ENCODE measurements around the gene PALD1.

The PALD1 gene

GRCh38 chr10:70510904-70511303 lies 32.3 kb downstream of the PALD1 start:
- WGBS = 85% methylated on average over 6 of the region's 6 CpGs
- Histone ChIP-seq H3K36me3 (ENCODE audit: insufficient read depth, low read length) (no peaks in the 10 kb centered on the region), H3K27me3 (ENCODE audit: insufficient read depth, low read length) (no peaks in the 10 kb centered on the region), H3K4me1 (ENCODE audit: insufficient read depth, low read length) (peaks cover 30% of the 10 kb centered on the region; the same call in 1 of the 2 replicates), H3K27ac (ENCODE audit: low read depth, low read length) (no peak overlapping the region), H3K4me3 (ENCODE audit: low read length) (no peak overlapping the region), H3K9me3 (ENCODE audit: insufficient read depth, low read depth, low read length) (no peaks in the 10 kb centered on the region), H3K9ac (ENCODE audit: low read depth, low read length) (no peak overlapping the region)

DNA sequence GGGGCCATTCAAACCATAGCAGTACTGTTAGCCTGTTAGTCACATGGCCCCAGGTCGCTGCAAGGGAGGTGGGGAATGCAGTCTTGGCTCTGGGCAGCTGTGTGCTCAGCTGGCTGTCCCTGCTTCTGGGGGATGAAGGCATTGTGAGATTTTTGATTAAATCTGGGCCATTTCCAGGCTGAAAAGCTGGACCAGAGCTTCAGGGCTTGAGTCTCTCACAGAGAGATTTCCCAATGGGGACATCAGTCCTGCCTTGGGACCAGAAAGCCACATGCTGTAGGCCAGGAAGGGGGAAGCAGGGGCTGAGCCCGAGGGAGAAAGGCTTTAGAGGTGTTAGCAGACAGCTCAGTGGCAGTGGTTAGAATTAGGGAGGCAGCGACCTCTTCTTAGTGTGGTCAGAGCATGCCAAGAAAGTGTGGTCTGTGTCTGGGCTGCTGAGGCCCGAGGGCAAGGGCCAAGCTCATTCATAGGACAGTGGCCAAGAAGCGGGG lies 33.6 kb downstream of the PALD1 start:
- H3K27ac ChIP-seq (ENCODE audit: low read depth, low read length) = no peak overlapping the region
- H3K4me3 ChIP-seq (ENCODE audit: low read length) = no peak overlapping the region
- peaks cover 30% of the 10 kb centered on the region; the same call in 1 of the 2 replicates for H3K4me1 ChIP-seq (ENCODE audit: insufficient read depth, low read length)
- no peaks in the 10 kb centered on the region for H3K9me3 ChIP-seq (ENCODE audit: insufficient read depth, low read depth, low read length)
- H3K27me3 ChIP-seq (ENCODE audit: insufficient read depth, low read length) = no peaks in the 10 kb centered on the region
- no peaks in the 10 kb centered on the region for H3K36me3 ChIP-seq (ENCODE audit: insufficient read depth, low read length)
- 85% methylated on average over 5 of the region's 5 CpGs for WGBS
- no peak overlapping the region for H3K9ac ChIP-seq (ENCODE audit: low read depth, low read length)

- Histone ChIP-seq H3K4me1 (ENCODE audit: insufficient read depth, low read length) (peaks cover 23% of the 10 kb centered on the region; the same call in 1 of the 2 replicates), H3K36me3 (ENCODE audit: insufficient read depth, low read length) (no peaks in the 10 kb centered on the region), H3K9me3 (ENCODE audit: insufficient read depth, low read depth, low read length) (no peaks in the 10 kb centered on the region), H3K27ac (ENCODE audit: low read depth, low read length) (no peak overlapping the region; the same call in 1 of the 2 replicates), H3K9ac (ENCODE audit: low read depth, low read length) (no peak overlapping the region), H3K4me3 (ENCODE audit: low read length) (no peak overlapping the region), H3K27me3 (ENCODE audit: insufficient read depth, low read length) (no peaks in the 10 kb centered on the region)
- 30% methylated on average over 14 of the region's 14 CpGs for WGBS
Measured at GRCh38 chr10:70513848-70514309, 35.3 kb downstream of the PALD1 start.

GRCh38 chr10:70514591-70514990 lies 36.0 kb downstream of the PALD1 start:
- Histone ChIP-seq H3K36me3 (ENCODE audit: insufficient read depth, low read length) (no peaks in the 10 kb centered on the region), H3K9me3 (ENCODE audit: insufficient read depth, low read depth, low read length) (no peaks in the 10 kb centered on the region), H3K4me3 (ENCODE audit: low read length) (no peak overlapping the region), H3K27ac (ENCODE audit: low read depth, low read length) (no peak overlapping the region), H3K9ac (ENCODE audit: low read depth, low read length) (no peak overlapping the region), H3K27me3 (ENCODE audit: insufficient read depth, low read length) (no peaks in the 10 kb centered on the region), H3K4me1 (ENCODE audit: insufficient read depth, low read length) (peaks cover 16% of the 10 kb centered on the region; the same call in 1 of the 2 replicates)
- whole genome bisulfite sequencing = 95% methylated on average over 7 of the region's 8 CpGs

GRCh38 chr10:70515035-70515667 lies 36.6 kb downstream of the PALD1 start:
- no peak overlapping the region for H3K9ac ChIP-seq (ENCODE audit: low read depth, low read length)
- H3K4me3 ChIP-seq (ENCODE audit: low read length) = no peak overlapping the region
- no peaks in the 10 kb centered on the region for H3K9me3 ChIP-seq (ENCODE audit: insufficient read depth, low read depth, low read length)
- no peaks in the 10 kb centered on the region for H3K27me3 ChIP-seq (ENCODE audit: insufficient read depth, low read length)
- H3K36me3 ChIP-seq (ENCODE audit: insufficient read depth, low read length) = no peaks in the 10 kb centered on the region
- WGBS = 90% methylated on average over 8 of the region's 8 CpGs
- no peak overlapping the region for H3K27ac ChIP-seq (ENCODE audit: low read depth, low read length)
- H3K4me1 ChIP-seq (ENCODE audit: insufficient read depth, low read length) = peaks cover 16% of the 10 kb centered on the region; the same call in 1 of the 2 replicates

GRCh38 chr10:70518695-70519094 lies 40.1 kb downstream of the PALD1 start:
- WGBS = 92% methylated on average over 5 of the region's 5 CpGs
- Histone ChIP-seq H3K4me1 (ENCODE audit: insufficient read depth, low read length) (peaks cover 7% of the 10 kb centered on the region; the same call in 1 of the 2 replicates), H3K9me3 (ENCODE audit: insufficient read depth, low read depth, low read length) (no peaks in the 10 kb centered on the region), H3K27ac (ENCODE audit: low read depth, low read length) (no peak overlapping the region), H3K9ac (ENCODE audit: low read depth, low read length) (no peak overlapping the region), H3K27me3 (ENCODE audit: insufficient read depth, low read length) (no peaks in the 10 kb centered on the region), H3K4me3 (ENCODE audit: low read length) (no peak overlapping the region), H3K36me3 (ENCODE audit: insufficient read depth, low read length) (no peaks in the 10 kb centered on the region)

DNA sequence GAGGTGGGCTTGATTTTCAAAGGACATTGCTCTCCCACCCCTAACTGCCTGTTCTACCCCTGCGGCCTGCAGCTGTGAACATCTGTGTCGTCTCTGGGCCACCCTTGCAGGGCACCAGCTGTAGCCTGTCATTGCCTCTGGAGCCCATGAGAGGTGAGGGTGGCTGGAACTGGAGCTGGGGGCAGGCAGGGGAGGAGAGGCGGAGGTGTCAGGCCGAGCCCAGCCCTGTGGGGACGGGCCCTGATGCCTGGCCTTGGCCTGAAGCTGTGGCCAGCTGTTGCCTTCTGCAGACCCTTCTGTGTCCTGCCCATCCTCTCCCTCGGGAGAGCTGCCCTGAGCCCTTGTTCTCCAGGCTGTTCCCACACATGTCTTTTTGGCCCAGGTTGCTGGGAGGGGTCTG lies 44.5 kb downstream of the PALD1 start:
- H3K4me1 ChIP-seq (ENCODE audit: insufficient read depth, low read length) = no peaks in the 10 kb centered on the region
- H3K9me3 ChIP-seq (ENCODE audit: insufficient read depth, low read depth, low read length) = no peaks in the 10 kb centered on the region
- 79% methylated on average over 6 of the region's 6 CpGs for WGBS
- no peak overlapping the region for H3K27ac ChIP-seq (ENCODE audit: low read depth, low read length)
- no peak overlapping the region for H3K4me3 ChIP-seq (ENCODE audit: low read length)
- no peaks in the 10 kb centered on the region for H3K27me3 ChIP-seq (ENCODE audit: insufficient read depth, low read length)
- no peaks in the 10 kb centered on the region for H3K36me3 ChIP-seq (ENCODE audit: insufficient read depth, low read length)
- no peak overlapping the region for H3K9ac ChIP-seq (ENCODE audit: low read depth, low read length)

- Histone ChIP-seq H3K36me3 (ENCODE audit: insufficient read depth, low read length) (no peaks in the 10 kb centered on the region), H3K9me3 (ENCODE audit: insufficient read depth, low read depth, low read length) (no peaks in the 10 kb centered on the region), H3K9ac (ENCODE audit: low read depth, low read length) (no peak overlapping the region), H3K27ac (ENCODE audit: low read depth, low read length) (no peak overlapping the region), H3K27me3 (ENCODE audit: insufficient read depth, low read length) (no peaks in the 10 kb centered on the region), H3K4me1 (ENCODE audit: insufficient read depth, low read length) (no peaks in the 10 kb centered on the region), H3K4me3 (ENCODE audit: low read length) (no peak overlapping the region)
- 86% methylated on average over 4 of the region's 4 CpGs for WGBS
Measured at GRCh38 chr10:70523549-70523948, 45.0 kb downstream of the PALD1 start.

GRCh38 chr10:70528314-70528713 lies 49.7 kb downstream of the PALD1 start:
- Histone ChIP-seq H3K27me3 (ENCODE audit: insufficient read depth, low read length) (no peaks in the 10 kb centered on the region), H3K27ac (ENCODE audit: low read depth, low read length) (no peak overlapping the region), H3K9me3 (ENCODE audit: insufficient read depth, low read depth, low read length) (no peaks in the 10 kb centered on the region), H3K4me3 (ENCODE audit: low read length) (no peak overlapping the region), H3K9ac (ENCODE audit: low read depth, low read length) (no peak overlapping the region), H3K4me1 (ENCODE audit: insufficient read depth, low read length) (no peaks in the 10 kb centered on the region), H3K36me3 (ENCODE audit: insufficient read depth, low read length) (no peaks in the 10 kb centered on the region; the same call in 1 of the 2 replicates)
- 90% methylated on average over 4 of the region's 4 CpGs for WGBS

DNA sequence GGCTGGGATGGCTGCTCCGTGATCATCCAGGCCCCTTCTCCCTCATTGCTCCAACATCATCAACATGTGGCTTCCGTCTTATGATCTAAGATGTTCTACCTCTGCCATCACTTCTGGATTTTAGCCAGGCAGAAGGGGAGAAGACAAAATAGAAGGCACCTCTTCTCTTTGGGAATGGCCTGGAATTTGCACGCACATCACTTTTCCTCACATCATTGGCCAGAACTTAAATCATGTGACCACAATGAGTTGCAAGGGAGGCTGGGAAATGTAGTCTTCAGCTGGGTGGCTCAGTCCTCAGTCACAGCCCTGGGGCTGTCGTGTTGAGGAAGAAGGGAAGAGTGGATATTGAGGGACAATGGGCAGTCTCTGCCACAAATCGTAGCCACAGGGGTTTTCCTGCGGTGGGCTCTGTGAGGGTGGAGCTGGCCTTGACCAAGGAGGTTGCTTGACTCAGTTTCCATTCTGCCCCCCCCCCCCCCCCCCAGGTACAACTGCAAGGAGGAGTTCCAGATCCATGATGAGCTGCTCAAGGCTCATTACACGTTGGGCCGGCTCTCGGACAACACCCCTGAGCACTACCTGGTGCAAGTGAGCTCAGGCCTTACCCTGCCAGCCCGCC lies 50.3 kb downstream of the PALD1 start:
- H3K9ac ChIP-seq (ENCODE audit: low read depth, low read length) = no peak overlapping the region
- 83% methylated on average over 9 of the region's 10 CpGs for WGBS
- no peaks in the 10 kb centered on the region for H3K27me3 ChIP-seq (ENCODE audit: insufficient read depth, low read length)
- no peaks in the 10 kb centered on the region for H3K9me3 ChIP-seq (ENCODE audit: insufficient read depth, low read depth, low read length)
- no peaks in the 10 kb centered on the region; the same call in 1 of the 2 replicates for H3K36me3 ChIP-seq (ENCODE audit: insufficient read depth, low read length)
- H3K4me3 ChIP-seq (ENCODE audit: low read length) = no peak overlapping the region
- no peaks in the 10 kb centered on the region for H3K4me1 ChIP-seq (ENCODE audit: insufficient read depth, low read length)
- H3K27ac ChIP-seq (ENCODE audit: low read depth, low read length) = no peak overlapping the region

DNA sequence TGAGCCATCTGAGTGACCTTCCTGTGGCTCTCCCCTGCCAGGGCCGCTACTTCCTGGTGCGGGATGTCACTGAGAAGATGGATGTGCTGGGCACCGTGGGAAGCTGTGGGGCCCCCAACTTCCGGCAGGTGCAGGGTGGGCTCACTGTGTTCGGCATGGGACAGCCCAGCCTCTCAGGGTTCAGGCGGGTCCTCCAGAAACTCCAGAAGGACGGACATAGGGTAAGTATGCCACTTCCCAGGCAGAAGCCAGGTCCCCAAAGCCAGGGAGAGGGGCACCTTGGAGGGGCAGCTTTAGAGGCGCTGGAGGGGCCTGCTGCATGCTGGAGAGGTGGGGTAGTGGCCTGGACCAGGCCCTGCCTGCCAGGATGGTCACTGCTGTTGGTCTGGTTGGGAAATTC lies 51.3 kb downstream of the PALD1 start:
- no peaks in the 10 kb centered on the region for H3K27me3 ChIP-seq (ENCODE audit: insufficient read depth, low read length)
- WGBS = 93% methylated on average over 8 of the region's 8 CpGs
- H3K9ac ChIP-seq (ENCODE audit: low read depth, low read length) = no peak overlapping the region
- H3K27ac ChIP-seq (ENCODE audit: low read depth, low read length) = no peak overlapping the region
- no peaks in the 10 kb centered on the region for H3K9me3 ChIP-seq (ENCODE audit: insufficient read depth, low read depth, low read length)
- H3K4me3 ChIP-seq (ENCODE audit: low read length) = no peak overlapping the region
- H3K36me3 ChIP-seq (ENCODE audit: insufficient read depth, low read length) = no peaks in the 10 kb centered on the region; the same call in 1 of the 2 replicates
- no peaks in the 10 kb centered on the region for H3K4me1 ChIP-seq (ENCODE audit: insufficient read depth, low read length)
